Superior temporal gyrus (tissue), 1 donor: ENCODE results near the gene ACTN4.

Experiments used
- DNase-seq: peaks from one replicate; pipeline ENCODE4 v3.0.0-alpha.2; 2016; ENCODE audit errors: extremely low spot score

ACTN4 gene

GRCh38 chr19:38676878-38677646, 29.6 kb downstream of the ACTN4 start:
- DNase-seq = no peak

GRCh38 chr19:38678217-38678890, 30.9 kb downstream of the ACTN4 start:
- DNase-seq = no peak

DNA sequence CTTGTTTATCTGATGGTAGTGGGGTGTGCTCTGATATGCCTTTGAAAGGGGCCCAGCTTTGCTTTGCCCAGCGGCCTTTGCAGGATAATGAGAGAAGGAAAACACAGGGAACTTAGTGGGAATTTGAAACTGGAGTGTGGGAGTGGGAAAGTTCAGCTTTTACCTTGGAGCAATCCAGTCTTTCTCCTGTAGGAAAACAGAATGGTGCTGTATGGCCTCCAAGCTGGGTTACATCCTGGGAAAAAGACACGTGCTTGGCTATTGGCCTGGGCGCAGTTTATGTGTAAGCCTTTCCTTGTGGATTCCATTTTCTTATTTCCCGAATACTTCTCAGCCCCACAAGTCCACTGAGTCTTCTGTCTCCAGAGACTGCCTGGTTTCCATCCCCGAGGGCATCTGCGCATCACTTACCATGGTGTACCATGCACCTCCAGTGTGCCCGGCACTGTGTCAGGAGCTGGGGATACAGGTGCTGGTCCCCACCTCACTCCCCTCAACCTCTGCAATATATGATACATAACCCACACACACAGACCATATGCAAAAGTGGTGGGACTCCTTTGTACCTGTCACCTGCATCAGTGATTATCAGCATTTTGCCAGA, 31.5 kb downstream of the ACTN4 start:
- DNase-seq = no peak

GRCh38 chr19:38679839-38680238, 32.4 kb downstream of the ACTN4 start:
- no peak for DNase-seq

- no peak for DNase-seq
These were observed 34.9 kb downstream of the ACTN4 start for GRCh38 chr19:38682195-38682867.

DNA sequence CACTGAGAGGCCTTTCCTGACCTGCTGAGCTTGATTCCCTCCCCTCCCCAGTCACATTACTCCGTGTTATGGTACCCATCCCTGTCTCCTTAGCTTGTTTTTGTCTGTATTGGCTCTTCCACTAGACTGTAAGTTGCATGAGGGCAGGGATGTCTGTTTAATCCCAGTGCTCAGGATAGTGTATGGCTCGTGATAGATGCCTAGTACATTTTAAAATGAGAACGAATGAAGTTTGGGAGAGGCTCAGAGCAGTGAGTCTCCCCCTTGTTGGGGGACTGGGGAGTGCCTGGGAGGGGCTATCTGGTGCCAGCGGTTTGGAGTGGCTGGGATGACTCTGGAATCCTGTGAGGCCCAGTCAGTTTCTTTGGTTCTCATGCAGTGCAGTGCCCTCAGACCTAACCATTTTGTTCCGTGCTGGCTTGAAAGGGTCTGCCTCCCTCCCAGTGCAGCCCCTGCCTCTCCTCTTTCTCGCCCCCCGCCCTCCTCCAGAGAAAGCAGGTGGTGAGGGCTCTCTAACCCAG, 35.5 kb downstream of the ACTN4 start:
- no peak for DNase-seq

DNA sequence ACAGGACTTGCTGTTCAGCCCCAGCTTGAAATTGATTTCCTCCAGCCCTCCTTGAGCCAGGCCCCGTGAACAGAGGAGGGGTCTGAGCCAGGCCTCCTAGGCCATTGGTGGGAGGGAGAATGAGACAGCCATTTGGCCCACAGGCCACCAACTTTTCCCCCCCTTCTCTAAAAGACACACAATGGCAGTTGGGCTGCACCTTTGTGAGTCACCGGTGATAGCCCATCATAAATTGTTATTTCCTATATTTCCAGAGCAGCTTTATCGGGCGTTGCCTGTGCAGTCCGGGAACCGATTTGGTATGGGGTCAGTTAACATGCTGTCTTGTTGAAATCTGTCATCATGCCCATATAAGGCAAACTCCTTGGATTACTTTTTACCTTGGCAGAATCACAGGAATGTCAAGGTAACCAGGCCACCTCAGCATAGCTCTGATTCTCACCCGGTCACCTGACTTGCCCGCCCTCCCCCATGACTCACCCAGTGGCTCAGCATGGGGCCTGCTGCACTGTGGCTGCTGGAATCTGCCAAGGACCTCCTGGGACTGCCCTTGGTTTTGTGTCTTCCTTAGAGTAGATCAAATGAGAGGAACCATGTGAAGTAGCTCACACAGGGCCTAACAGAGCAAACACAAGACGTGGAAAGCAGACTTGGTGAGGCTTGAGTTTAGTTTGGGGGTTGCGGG, 36.1 kb downstream of the ACTN4 start:
- no peak for DNase-seq

- no peak for DNase-seq
These were observed 36.8 kb downstream of the ACTN4 start for GRCh38 chr19:38684078-38684861.

- no peak for DNase-seq
These were observed 37.6 kb downstream of the ACTN4 start for GRCh38 chr19:38684862-38685665.

DNA sequence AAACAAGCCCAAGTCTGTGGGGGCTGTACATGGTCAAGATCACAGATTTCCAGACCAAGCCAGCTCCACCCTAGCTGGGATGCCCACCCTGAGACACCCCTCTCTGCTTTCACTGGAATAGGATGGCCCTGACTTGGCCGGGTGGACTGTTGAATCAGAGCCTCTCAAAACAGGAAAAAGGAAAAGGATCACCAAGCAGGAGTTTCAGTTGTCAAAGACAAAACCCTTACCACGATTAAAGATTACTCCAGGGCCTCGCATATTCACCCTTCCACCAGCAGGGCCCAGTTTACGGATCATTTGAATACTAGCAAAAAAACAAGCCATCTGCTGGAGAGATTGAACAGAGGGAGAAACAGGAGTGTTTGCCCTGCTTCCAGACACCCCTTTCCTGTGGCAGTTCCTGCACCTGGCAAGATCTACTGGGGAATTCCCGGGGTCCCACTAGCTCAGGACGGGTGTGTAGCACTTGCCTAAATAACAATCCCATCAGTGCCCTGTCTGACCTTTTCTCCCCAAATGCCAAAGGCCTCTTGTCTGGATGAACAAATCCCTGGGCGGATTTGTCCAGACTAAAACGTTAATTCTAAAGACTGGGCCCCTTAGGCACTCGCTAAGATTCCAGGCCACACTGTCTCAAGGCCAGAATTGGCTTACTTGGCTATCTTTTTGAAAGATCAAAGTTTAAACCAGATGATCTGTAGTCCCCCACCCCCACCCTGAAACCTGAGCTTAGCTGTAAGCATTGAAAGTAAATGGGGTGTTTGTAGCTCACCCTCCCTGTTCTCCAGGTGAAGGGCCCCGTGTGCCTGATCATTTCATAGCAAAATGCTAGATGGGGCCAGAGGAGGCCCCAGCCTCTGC, 38.4 kb downstream of the ACTN4 start:
- no peak for DNase-seq

GRCh38 chr19:38686530-38686888, 39.1 kb downstream of the ACTN4 start:
- DNase-seq = no peak

DNA sequence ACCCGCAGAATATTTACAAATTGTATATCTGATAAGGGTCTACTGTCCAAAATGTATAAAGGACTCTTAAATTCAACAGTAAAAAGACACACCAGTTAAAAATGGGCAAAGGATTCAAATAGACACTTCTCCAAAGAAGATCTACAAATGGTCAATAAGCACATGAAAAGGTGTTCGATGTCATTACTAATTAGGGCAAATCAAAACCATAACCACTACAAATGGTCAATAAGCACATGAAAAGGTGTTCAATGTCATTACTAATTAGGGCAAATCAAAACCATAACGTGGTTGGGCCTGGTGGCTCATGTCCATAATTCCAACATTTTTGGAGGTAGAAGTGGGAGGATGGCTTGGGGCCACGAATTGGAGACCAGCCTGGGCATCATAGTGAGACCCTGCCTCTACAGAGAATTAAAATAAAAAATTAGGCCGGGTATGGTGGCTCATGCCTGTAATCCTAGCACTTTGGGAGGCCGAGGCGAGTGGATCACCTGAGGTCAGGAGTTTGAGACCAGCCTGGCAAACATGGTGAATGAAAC, 40.5 kb downstream of the ACTN4 start:
- no peak for DNase-seq

DNA sequence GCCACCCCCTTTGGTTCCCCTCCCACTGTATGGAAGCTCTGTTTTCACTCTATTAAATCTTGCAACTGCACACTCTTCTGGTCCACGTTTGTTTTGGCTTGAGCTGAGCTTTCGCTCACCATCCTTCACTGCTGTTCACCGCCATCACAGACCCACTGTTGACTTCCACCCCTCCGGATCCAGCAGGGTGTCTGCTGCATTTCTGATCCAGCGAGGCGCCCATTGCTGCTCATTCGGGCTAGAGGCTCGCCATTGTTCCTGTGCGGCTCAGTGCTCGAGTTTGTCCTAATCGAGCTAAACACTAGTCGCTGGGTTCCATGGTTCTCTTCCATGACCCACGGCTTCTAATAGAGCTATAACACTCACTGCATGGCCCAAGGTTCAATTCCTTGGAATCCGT, 42.7 kb downstream of the ACTN4 start:
- DNase-seq = no peak

DNA sequence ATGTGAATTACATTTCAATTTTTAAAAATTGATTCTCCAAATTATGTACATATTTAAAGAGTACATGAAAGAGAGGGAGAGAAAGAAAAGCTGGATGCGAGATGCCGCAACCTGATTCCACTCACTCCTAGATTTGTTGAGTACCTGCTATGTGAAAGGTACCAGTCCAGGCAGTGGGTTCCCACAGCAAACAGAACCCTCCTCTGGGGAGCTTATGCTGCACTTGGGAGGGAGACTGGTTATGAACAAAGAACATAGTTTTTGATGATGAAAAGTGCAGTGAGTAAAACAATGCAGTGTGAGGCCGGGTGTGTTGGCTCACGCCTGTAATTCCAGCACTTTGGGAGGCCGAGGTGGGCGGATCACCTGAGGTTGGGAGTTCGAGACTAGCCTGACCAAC, 43.4 kb downstream of the ACTN4 start:
- DNase-seq = no peak

GRCh38 chr19:38691938-38692457, 44.5 kb downstream of the ACTN4 start:
- no peak for DNase-seq

DNA sequence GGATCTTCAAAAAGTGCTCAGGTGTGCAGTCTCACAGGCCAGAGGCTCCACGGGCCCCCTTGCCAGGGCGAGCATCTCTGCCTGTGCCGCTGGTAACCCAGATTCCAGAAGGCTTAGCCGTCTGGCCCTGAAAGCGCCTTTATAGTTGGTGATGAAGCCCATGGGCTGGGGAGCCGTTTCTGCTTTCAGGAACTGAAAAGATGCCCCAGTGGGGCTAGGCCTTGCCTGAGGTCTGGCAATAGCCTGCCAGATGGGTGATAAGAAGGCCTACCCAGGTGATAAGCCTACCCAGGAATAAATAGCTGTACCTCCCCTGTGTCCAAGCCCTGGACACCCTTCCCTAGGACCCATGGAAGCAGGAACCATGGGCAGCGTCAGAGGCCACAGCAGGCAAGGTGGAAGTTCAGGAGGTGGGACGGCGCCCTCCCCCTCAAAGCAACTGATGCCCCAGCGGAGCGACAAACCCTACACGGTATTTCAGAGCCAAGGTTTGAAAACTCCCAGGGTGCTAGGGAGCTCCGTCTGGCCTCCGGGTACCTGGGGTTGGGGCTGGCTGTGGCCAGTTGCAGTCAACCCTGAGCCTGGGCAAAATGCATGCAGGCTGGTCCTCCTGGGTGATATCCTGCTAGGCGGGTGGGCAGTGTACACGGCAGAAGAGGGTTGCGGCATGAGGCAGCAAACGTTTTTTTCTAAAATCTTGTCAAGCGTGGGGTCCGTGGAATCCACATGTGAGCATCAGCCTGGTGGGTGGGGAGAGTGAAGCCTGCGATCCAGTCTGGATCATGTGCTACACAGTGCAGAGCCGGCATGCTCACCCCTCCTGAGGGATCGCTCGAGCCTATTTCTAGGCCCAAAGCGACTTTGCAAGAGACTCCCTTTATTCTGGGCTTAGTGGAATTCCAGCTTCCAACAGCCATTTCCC, 45.3 kb downstream of the ACTN4 start:
- DNase-seq = peak; percentile 61
